ENCODE measurements around the gene CELF4.

Gene CELF4

GRCh38 chr18:37318360-37319355 lies 246.9 kb downstream of the CELF4 start:
- no peak for DNase-seq (ENCODE audit: low read depth in 2 of 2)

- no peak for DNase-seq (ENCODE audit: low read depth in 2 of 2)
Observed at GRCh38 chr18:37317486-37317885, 248.1 kb downstream of the CELF4 start.

- DNase-seq (ENCODE audit: low read depth in 2 of 2) = no peak
Observed at GRCh38 chr18:37316468-37316867, 249.1 kb downstream of the CELF4 start.

GRCh38 chr18:37315935-37316334 lies 249.7 kb downstream of the CELF4 start:
- DNase-seq (ENCODE audit: low read depth in 2 of 2) = no peak

- no peak for DNase-seq (ENCODE audit: low read depth in 2 of 2)
Observed at GRCh38 chr18:37314534-37314933, 251.1 kb downstream of the CELF4 start.

- no peak for DNase-seq (ENCODE audit: low read depth in 2 of 2)
Observed at GRCh38 chr18:37313624-37314023, 252.0 kb downstream of the CELF4 start.

- no peak for DNase-seq (ENCODE audit: low read depth in 2 of 2)
Observed at GRCh38 chr18:37309861-37310260, 255.7 kb downstream of the CELF4 start.

GRCh38 chr18:37309059-37309458 lies 256.5 kb downstream of the CELF4 start:
- no peak for DNase-seq (ENCODE audit: low read depth in 2 of 2)

GRCh38 chr18:37307181-37307580 lies 258.4 kb downstream of the CELF4 start:
- no peak for DNase-seq (ENCODE audit: low read depth in 2 of 2)

- no peak for DNase-seq (ENCODE audit: low read depth in 2 of 2)
Observed at GRCh38 chr18:37306432-37306831, 259.2 kb downstream of the CELF4 start.

- DNase-seq (ENCODE audit: low read depth in 2 of 2) = no peak
Observed at GRCh38 chr18:37305066-37305465, 260.5 kb downstream of the CELF4 start.

GRCh38 chr18:37304012-37304680 lies 261.5 kb downstream of the CELF4 start:
- no peak for DNase-seq (ENCODE audit: low read depth in 2 of 2)

- DNase-seq (ENCODE audit: low read depth in 2 of 2) = no peak
Observed at GRCh38 chr18:37303009-37303408, 262.6 kb downstream of the CELF4 start.

GRCh38 chr18:37302519-37302918 lies 263.1 kb downstream of the CELF4 start:
- no peak for DNase-seq (ENCODE audit: low read depth in 2 of 2)

- DNase-seq (ENCODE audit: low read depth in 2 of 2) = no peak
Observed at GRCh38 chr18:37299471-37300304, 265.9 kb downstream of the CELF4 start.

GRCh38 chr18:37298816-37299215 lies 266.8 kb downstream of the CELF4 start:
- no peak for DNase-seq (ENCODE audit: low read depth in 2 of 2)

GRCh38 chr18:37297106-37297505 lies 268.5 kb downstream of the CELF4 start:
- no peak for DNase-seq (ENCODE audit: low read depth in 2 of 2)

- no peak for DNase-seq (ENCODE audit: low read depth in 2 of 2)
Observed at GRCh38 chr18:37294951-37295350, 270.6 kb downstream of the CELF4 start.

- DNase-seq (ENCODE audit: low read depth in 2 of 2) = no peak
Observed at GRCh38 chr18:37293359-37293758, 272.2 kb downstream of the CELF4 start.

- no peak for DNase-seq (ENCODE audit: low read depth in 2 of 2)
Observed at GRCh38 chr18:37289423-37289822, 276.2 kb downstream of the CELF4 start.

- no peak for DNase-seq (ENCODE audit: low read depth in 2 of 2)
Observed at GRCh38 chr18:37287601-37288000, 278.0 kb downstream of the CELF4 start.

GRCh38 chr18:37286801-37287200 lies 278.8 kb downstream of the CELF4 start:
- DNase-seq (ENCODE audit: low read depth in 2 of 2) = no peak
